Upper lobe of left lung (tissue), 6 donors: ENCODE measurements around the gene PTPRC. TPM values are rescaled to one million over a fixed set of nuclear protein-coding genes. Genes with fewer than 3 reads are reported as not detected.
A peak's percentile ranks its signal among the peaks of the same experiment; 100 is the strongest.

Experiments used
- ATAC-seq, 2 donors: fragments of 200-7000 bp; cut with Tn5 transposase; one replicate each; pipeline ENCODE4 v1.9.1; 2022; ENCODE audit warnings: mild to moderate bottlenecking in 2 of 2, moderate library complexity in 2 of 2; ENCODE audit not compliant: low FRiP score in 2 of 2
- DNase-seq, 2 donors: peaks; one replicate each; pipeline ENCODE4 v3.0.0-alpha.2; 2019 to 2020
- H3K27ac ChIP-seq, 4 donors: fragments of 200-600 bp; sonication (generic); one replicate each; pipeline ENCODE4 v1.5.1; 2016 to 2019
- H3K27me3 ChIP-seq, 4 donors: fragments of 200-600 bp; sonication (generic); one replicate each; pipeline ENCODE4 v1.5.1; 2017 to 2019
- H3K36me3 ChIP-seq, 4 donors: fragments of 200-600 bp; sonication (generic); one replicate each; pipeline ENCODE4 v1.5.1; 2016 to 2019
- H3K4me1 ChIP-seq, 4 donors: fragments of 200-600 bp; sonication (generic); one replicate each; pipeline ENCODE4 v1.5.1; 2018 to 2019
- H3K4me3 ChIP-seq, 4 donors: fragments of 200-600 bp; sonication (generic); one replicate each; pipeline ENCODE4 v1.5.1; 2017 to 2019; ENCODE audit warnings: mild to moderate bottlenecking in 2 of 4, moderate library complexity in 1 of 4
- H3K9me3 ChIP-seq, 4 donors: fragments of 200-600 bp; sonication (generic); one replicate each; pipeline ENCODE4 v1.5.1; 2018 to 2019
- CTCF ChIP-seq, 6 experiments: fragments of 450-650 bp in 4 of 6; fragments of 200-600 bp in 2 of 6; sonication (generic) in 2 of 6; IDR thresholded peaks; one replicate each; pipeline ENCODE4 v1.5.1; 2016 to 2019; ENCODE audit warnings: antibody characterized with exemption in 6 of 6
- EP300 ChIP-seq, 4 donors: sonication (generic); formaldehyde crosslinking; IDR thresholded peaks; one replicate each; pipeline ENCODE4 v1.5.1; 2017; ENCODE audit warnings: antibody characterized with exemption in 4 of 4, control low read depth in 2 of 4
- POLR2A ChIP-seq, 4 donors: fragments of 450-650 bp; IDR thresholded peaks; one replicate each; pipeline ENCODE4 v1.5.1; 2016 to 2017; ENCODE audit warnings: antibody characterized with exemption in 4 of 4, mild to moderate bottlenecking in 2 of 4
- POLR2AphosphoS5 ChIP-seq, 2 donors: sonication (generic); formaldehyde crosslinking; IDR thresholded peaks; one replicate each; pipeline ENCODE4 v1.5.1; 2017; ENCODE audit warnings: antibody characterized with exemption in 2 of 2
- WGBS, 2 donors: methylation state at CpG; one replicate each; pipeline ENCODE4 v1.1.5; 2017 to 2018; 5-methylcytosine and 5-hydroxymethylcytosine counted together
- total RNA-seq, 6 donors: library from RNA; depleted of rRNA in 4 of 6; stranded (reverse); fragments of >200 nt in 4 of 6; gene quantifications; one replicate each; pipeline versions ENCODE4 v1.1.0 to v1.2.1, GENCODE V29; 2016 to 2021
- donor health status: DM: no; HTN: no; CAD: no; lungs with moderate emphysema.
- donor health status: DM: no; HTN: yes; CAD: no; lungs with severe emphysema.

Gene PTPRC
- total RNA-seq, 6 donors from 2014 or later: 70.2 to 171 (median 101) TPM

GRCh38 chr1:198642983-198643382 is 4.1 kb downstream of the PTPRC start:
- H3K36me3 ChIP-seq: no peaks in the 10 kb centered on the region

DNA sequence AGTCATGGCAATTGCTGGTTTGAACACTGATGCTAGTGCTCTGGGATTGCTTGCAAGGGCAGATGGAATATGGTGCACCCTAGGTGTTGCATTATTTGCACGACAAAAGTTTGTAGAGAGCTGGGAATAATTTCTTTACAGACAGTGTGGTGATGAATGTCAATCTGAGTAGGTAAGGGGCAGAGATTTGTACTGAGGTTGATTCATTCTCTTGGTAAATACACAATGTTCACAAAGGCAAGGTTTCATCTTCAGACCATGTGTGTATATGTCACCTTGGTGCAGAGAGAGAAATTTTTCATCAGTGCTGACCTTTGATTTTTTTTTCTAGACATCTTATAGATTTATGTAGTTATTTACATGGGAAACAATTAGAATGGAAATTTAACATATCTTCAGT is 5.0 kb downstream of the PTPRC start:
- 67 to 73% methylated on average over 1 of the region's 1 CpG for WGBS, 2 donors
- no peaks in the 10 kb centered on the region for H3K4me1 ChIP-seq
- H3K9me3 ChIP-seq: no peaks in the 10 kb centered on the region
- H3K27ac ChIP-seq: no peak overlapping the region
- H3K36me3 ChIP-seq: no peaks in the 10 kb centered on the region
- DNase-seq (no peak), ATAC-seq (no peak)
- no peak overlapping the region for H3K4me3 ChIP-seq
- no peaks in the 10 kb centered on the region for H3K27me3 ChIP-seq
- TF ChIP-seq POLR2A (IDR thresholded peaks at IDR 0.05): no peak
- TF ChIP-seq EP300 (IDR thresholded peaks at IDR 0.05): no peak
- no peak for TF ChIP-seq POLR2AphosphoS5 (IDR thresholded peaks at IDR 0.05)
- no peak for TF ChIP-seq CTCF (IDR thresholded peaks at IDR 0.05)

More at GRCh38 chr1:198642983-198643382, 4.1 kb downstream of the PTPRC start:
- Histone ChIP-seq H3K4me3 (peak overlapping the region in 1 of 4 donors; percentile 38), H3K4me1 (no peaks in the 10 kb centered on the region), H3K27ac (no peak overlapping the region), H3K9me3 (no peaks in the 10 kb centered on the region), H3K27me3 (no peaks in the 10 kb centered on the region)
- TF ChIP-seq POLR2A (IDR thresholded peaks at IDR 0.05) (no peak), EP300 (IDR thresholded peaks at IDR 0.05) (no peak), POLR2AphosphoS5 (IDR thresholded peaks at IDR 0.05) (no peak), CTCF (IDR thresholded peaks at IDR 0.05) (no peak)
- no peak for ATAC-seq
- DNase-seq: no peak

DNA sequence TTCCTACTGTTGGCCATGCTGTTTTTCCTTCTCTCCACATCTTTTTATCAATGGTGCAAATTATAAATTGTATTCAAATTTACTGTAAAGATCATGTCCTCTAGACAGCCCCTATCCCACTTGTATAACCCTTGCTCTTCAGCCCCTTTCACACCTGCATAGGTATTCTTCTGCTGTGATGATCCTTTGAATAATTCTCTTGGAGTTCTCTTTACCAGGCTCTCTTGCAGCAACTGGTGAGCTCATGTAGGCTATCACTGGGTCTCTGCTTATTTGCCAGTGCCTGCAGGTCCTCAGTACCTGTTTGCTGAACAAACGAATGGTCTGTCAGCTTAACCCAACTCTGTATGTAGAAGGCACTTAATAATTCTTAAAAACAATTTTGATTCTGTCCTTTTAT is 8.2 kb downstream of the PTPRC start:
- TF ChIP-seq POLR2A (IDR thresholded peaks at IDR 0.05): no peak
- TF ChIP-seq CTCF (IDR thresholded peaks at IDR 0.05): no peak
- no peak for TF ChIP-seq POLR2AphosphoS5 (IDR thresholded peaks at IDR 0.05)
- TF ChIP-seq EP300 (IDR thresholded peaks at IDR 0.05): no peak
- Histone ChIP-seq H3K27me3 (no peaks in the 10 kb centered on the region), H3K27ac (no peak overlapping the region), H3K4me1 (no peaks in the 10 kb centered on the region), H3K36me3 (no peaks in the 10 kb centered on the region), H3K4me3 (no peak overlapping the region), H3K9me3 (no peaks in the 10 kb centered on the region)
- ATAC-seq (no peak), DNase-seq (no peak)
- 63 to 76% methylated on average over 1 of the region's 1 CpG for WGBS, 2 donors

GRCh38 chr1:198648592-198648991 is 9.8 kb downstream of the PTPRC start:
- DNase-seq: no peak

More at GRCh38 chr1:198648592-198648991, 9.8 kb downstream of the PTPRC start:
- H3K4me3 ChIP-seq: no peak overlapping the region
- no peak overlapping the region for H3K27ac ChIP-seq
- ATAC-seq: no peak
- no peaks in the 10 kb centered on the region for H3K4me1 ChIP-seq
- H3K9me3 ChIP-seq: no peaks in the 10 kb centered on the region
- no peak for TF ChIP-seq POLR2AphosphoS5 (IDR thresholded peaks at IDR 0.05)
- TF ChIP-seq EP300 (IDR thresholded peaks at IDR 0.05): no peak
- no peak for TF ChIP-seq POLR2A (IDR thresholded peaks at IDR 0.05)
- TF ChIP-seq CTCF (IDR thresholded peaks at IDR 0.05): no peak
- no peaks in the 10 kb centered on the region for H3K27me3 ChIP-seq
- H3K36me3 ChIP-seq: no peaks in the 10 kb centered on the region
